ENCODE measurements around the gene MYDGF. TPM values are rescaled to one million over a fixed set of nuclear protein-coding genes. Genes with fewer than 3 reads are reported as not detected.
A peak's percentile ranks its signal among the peaks of the same experiment; 100 is the strongest.

MYDGF gene
- polyA plus RNA-seq, 3 donors: 64.6 to 165 (median 160) TPM

DNA sequence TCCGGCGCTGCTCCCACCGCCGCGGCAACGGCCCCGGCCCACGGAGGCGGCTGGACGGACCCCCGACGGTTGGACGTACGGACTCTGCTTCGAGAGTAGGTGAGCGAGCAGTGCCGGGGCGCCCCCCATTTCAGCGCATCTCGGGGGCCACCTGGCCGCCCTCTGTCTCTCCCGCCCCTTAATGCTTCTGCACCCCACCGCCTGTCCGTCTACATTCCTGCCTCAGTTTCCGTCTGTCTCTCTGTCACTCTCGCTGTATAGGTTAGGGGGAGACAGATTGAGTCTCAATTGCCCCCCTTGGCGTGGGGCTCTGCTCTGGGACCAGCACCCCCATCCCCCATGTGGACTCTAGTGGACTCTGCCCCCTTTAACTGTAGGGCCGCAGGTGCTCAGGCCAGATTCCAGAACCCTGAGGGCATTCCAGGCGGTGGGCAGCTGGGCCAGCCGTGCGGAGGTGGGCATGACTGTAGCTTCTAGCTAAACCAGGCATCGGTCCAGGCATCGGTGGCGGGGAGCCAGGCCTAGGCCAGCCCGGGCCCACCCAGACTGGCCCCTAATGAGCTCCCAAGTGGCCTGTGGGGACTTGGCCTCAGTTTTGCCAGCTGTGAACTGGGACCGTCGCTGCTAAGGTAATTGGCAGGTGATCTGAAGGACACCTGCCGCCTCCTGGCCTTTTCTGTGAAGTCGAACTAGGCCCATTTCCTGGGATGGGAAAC, 30.5 kb downstream of the MYDGF start:
- H3K36me3 ChIP-seq (replicated peaks in 1 of 2; ENCODE audit: control insufficient read depth in 1 of 2, insufficient read depth in 2 of 2, low read length in 2 of 2): no peaks in the 10 kb centered on the region
- H4K20me1 ChIP-seq (ENCODE audit: insufficient read depth, low read length): peaks cover 9% of the 10 kb centered on the region
- peak overlapping the region; percentile 94 for H2AFZ ChIP-seq (ENCODE audit: insufficient read depth, low read depth, low read length, poor library complexity, severe bottlenecking)
- peak overlapping the region; percentile 99 for H3K4me2 ChIP-seq (replicated peaks; ENCODE audit: extremely low read depth, low read length, poor library complexity, severe bottlenecking)
- H3K4me1 Mint-ChIP-seq: peaks cover 46% of the 10 kb centered on the region
- H3K79me2 ChIP-seq (ENCODE audit: insufficient read depth, low read length): peaks cover 23% of the 10 kb centered on the region
- peak overlapping the region; percentile 94 to 99 (median 96) for H3K4me3 ChIP-seq (replicated peaks in 1 of 3; ENCODE audit: low read depth in 2 of 3, low read length in 3 of 3)
- no peak for DNase-seq
- intact Hi-C loops (cut with micrococcal nuclease): loop anchor here (1.0 to 5.0 kb wide), 3 partner anchors 97 to 168 kb away; partner anchors contain the start of gene LRG1 (in 2 of the 2)
- H3K4me3 Mint-ChIP-seq: peak overlapping the region; percentile 98 to 99
- H3K27ac Mint-ChIP-seq: peak overlapping the region; percentile 67 to 96 (median 87)
- peak overlapping the region; percentile 36 to 81 for H3K27ac ChIP-seq (ENCODE audit: low read depth in 1 of 2, low read length in 2 of 2)
- peaks cover 49 to 58% of the 10 kb centered on the region in 2 donors for H3K4me1 ChIP-seq (ENCODE audit: control insufficient read depth in 1 of 2, insufficient read depth in 2 of 2, low read length in 2 of 2)
- no peaks in the 10 kb centered on the region for H3K27me3 ChIP-seq (ENCODE audit: control insufficient read depth in 2 of 2, insufficient read depth in 2 of 2, low read length in 2 of 2)
- H3K27me3 Mint-ChIP-seq (ENCODE audit: low read depth in 3 of 3): peaks cover 0 to 5% (median 2%) of the 10 kb centered on the region in 3 donors
- H3K9me3 ChIP-seq (replicated peaks in 1 of 2; ENCODE audit: control insufficient read depth in 1 of 2, insufficient read depth in 1 of 2, low read length in 2 of 2): no peaks in the 10 kb centered on the region
- H3K9me3 Mint-ChIP-seq: no peaks in the 10 kb centered on the region
- H3K9ac ChIP-seq (ENCODE audit: insufficient read depth, low read length, poor library complexity, severe bottlenecking): peak overlapping the region; percentile 84
- WGBS (ENCODE audit: insufficient coverage): 6% methylated on average over 30 of the region's 39 CpGs
- TF ChIP-seq CTCF (IDR thresholded peaks at IDR 0.05): no peak
- peaks cover 0 to 3% of the 10 kb centered on the region in 2 donors for H3K36me3 Mint-ChIP-seq

DNA sequence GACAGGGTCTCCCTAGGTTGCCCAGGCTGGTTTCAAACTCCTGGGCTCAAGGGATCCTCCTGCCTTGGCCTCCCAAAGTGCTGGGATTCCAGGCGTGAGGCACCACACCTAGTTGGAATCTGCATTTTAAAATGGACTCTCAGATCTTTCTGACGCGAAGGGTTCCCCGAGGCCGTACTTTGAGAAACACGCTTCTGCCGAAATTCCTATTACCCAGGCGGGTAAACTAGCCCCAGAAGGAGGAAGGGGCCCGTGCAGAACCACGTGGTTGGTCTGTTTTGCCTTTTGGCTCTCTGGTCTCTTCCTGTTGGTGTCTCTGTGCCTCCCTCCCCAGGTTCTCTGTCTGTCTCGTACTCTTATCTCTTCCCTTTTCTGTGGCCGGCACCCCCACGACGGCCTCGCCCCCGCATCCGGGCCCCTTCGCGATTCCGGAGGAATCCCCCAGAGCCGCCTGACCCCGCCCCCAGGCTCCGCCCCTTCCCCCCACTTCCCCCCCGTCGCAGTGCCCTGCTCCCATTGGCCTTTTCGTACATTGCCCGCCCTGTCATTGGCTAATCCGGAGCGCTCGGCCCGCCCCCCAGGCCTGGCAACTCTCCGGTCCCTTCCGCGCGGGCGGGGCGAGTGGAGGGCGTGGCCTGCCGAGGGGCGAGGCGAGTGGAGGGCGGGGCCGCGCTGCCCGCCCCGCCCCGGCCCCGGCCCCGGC, 31.2 kb downstream of the MYDGF start, which contains the start of gene TNFAIP8L1:
Gene TNFAIP8L1 (plus strand): TSS at position 689 of the 703 bp plus-strand sequence. CDS start 12,354 bp downstream, outside the sequence.
- Histone ChIP-seq H3K4me3 (replicated peaks in 1 of 3; ENCODE audit: low read depth in 2 of 3, low read length in 3 of 3) (peak within 1 kb of the TSS; percentile 94 to 99 (median 96)), H3K4me1 (ENCODE audit: control insufficient read depth in 1 of 2, insufficient read depth in 2 of 2, low read length in 2 of 2) (peaks cover 56 to 65% of the 10 kb centered on the region in 2 donors), H3K9ac (ENCODE audit: insufficient read depth, low read length, poor library complexity, severe bottlenecking) (peak within 1 kb of the TSS; percentile 84), H4K20me1 (ENCODE audit: insufficient read depth, low read length) (peaks cover 9% of the 10 kb centered on the region), H3K36me3 (replicated peaks in 1 of 2; ENCODE audit: control insufficient read depth in 1 of 2, insufficient read depth in 2 of 2, low read length in 2 of 2) (no peaks in the 10 kb centered on the region), H3K79me2 (ENCODE audit: insufficient read depth, low read length) (peaks cover 23% of the 10 kb centered on the region), H3K9me3 (replicated peaks in 1 of 2; ENCODE audit: control insufficient read depth in 1 of 2, insufficient read depth in 1 of 2, low read length in 2 of 2) (no peaks in the 10 kb centered on the region), H3K27ac (ENCODE audit: low read depth in 1 of 2, low read length in 2 of 2) (peak within 1 kb of the TSS; percentile 88 to 93), H2AFZ (ENCODE audit: insufficient read depth, low read depth, low read length, poor library complexity, severe bottlenecking) (peak within 1 kb of the TSS; percentile 94), H3K4me2 (replicated peaks; ENCODE audit: extremely low read depth, low read length, poor library complexity, severe bottlenecking) (peak within 1 kb of the TSS; percentile 99), H3K27me3 (ENCODE audit: control insufficient read depth in 2 of 2, insufficient read depth in 2 of 2, low read length in 2 of 2) (no peaks in the 10 kb centered on the region)
- Mint-ChIP-seq H3K4me1 (peaks cover 53% of the 10 kb centered on the region), H3K9me3 (no peaks in the 10 kb centered on the region), H3K4me3 (peak within 1 kb of the TSS; percentile 98 to 99), H3K27me3 (ENCODE audit: low read depth in 3 of 3) (peaks cover 0 to 6% (median 5%) of the 10 kb centered on the region in 3 donors), H3K27ac (peak within 1 kb of the TSS; percentile 96 to 98 (median 96)), H3K36me3 (peaks cover 0 to 3% of the 10 kb centered on the region in 2 donors)
- 1% methylated on average over 32 of the region's 49 CpGs for WGBS (ENCODE audit: insufficient coverage)
- peak; percentile 96 to 98 (median 96) for DNase-seq
- TF ChIP-seq CTCF (IDR thresholded peaks at IDR 0.05): no peak
- intact Hi-C loops (cut with micrococcal nuclease): loop anchor here (1.0 to 5.0 kb wide), 3 partner anchors 97 to 168 kb away; partner anchors contain the start of gene LRG1 (in 2 of the 2)
